GM23338 (cell line): ENCODE data around the gene PACS1. TPM values are rescaled to one million over a fixed set of nuclear protein-coding genes. Genes with fewer than 3 reads are reported as not detected.

Experiments
- ATAC-seq: fragments of 200-7000 bp; cut with Tn5 transposase; 3 replicates; pipeline ENCODE4 v1.9.1; 2020
- DNase-seq: peaks from one replicate; pipeline ENCODE4 v3.0.0-alpha.2; 2015; ENCODE audit warnings: low spot score
- H2AFZ ChIP-seq: fragments of 200-600 bp; sonication (generic); 2 replicates; pipeline ENCODE4 v1.8.0; 2016; ENCODE audit warnings: antibody characterized with exemption, mild to moderate bottlenecking, moderate library complexity
- H3F3A ChIP-seq: fragments of 200-600 bp; sonication (generic); replicated peaks from 2 replicates; pipeline ENCODE4 v1.8.0; 2017; ENCODE audit warnings: antibody characterized with exemption, mixed run types, low read depth
- H3K27ac ChIP-seq: fragments of 200-600 bp; sonication (generic); 2 replicates; pipeline ENCODE4 v1.6.1; 2016; ENCODE audit warnings: low read depth
- H3K27me3 ChIP-seq: fragments of 200-600 bp; sonication (generic); 2 replicates; pipeline ENCODE4 v1.8.0; 2016; ENCODE audit warnings: mild to moderate bottlenecking, mixed run types, moderate library complexity; ENCODE audit not compliant: insufficient read depth
- H3K36me3 ChIP-seq: fragments of 200-600 bp; sonication (generic); 2 replicates; pipeline ENCODE4 v1.8.0; 2016; ENCODE audit warnings: mild to moderate bottlenecking; ENCODE audit not compliant: insufficient read depth
- H3K4me1 ChIP-seq: fragments of 200-600 bp; sonication (generic); 2 replicates; pipeline ENCODE4 v1.8.0; 2016; ENCODE audit warnings: mild to moderate bottlenecking, moderate library complexity; ENCODE audit not compliant: insufficient read depth
- H3K4me2 ChIP-seq: fragments of 200-600 bp; sonication (generic); 2 replicates; pipeline ENCODE4 v1.7.1; 2017; ENCODE audit warnings: mixed run types
- H3K4me3 ChIP-seq: fragments of 200-600 bp; sonication (generic); 2 replicates; pipeline ENCODE4 v1.6.1; 2016; ENCODE audit warnings: mixed run types
- H3K79me2 ChIP-seq: fragments of 200-600 bp; sonication (generic); replicated peaks from 2 replicates; pipeline ENCODE4 v1.8.0; 2017; ENCODE audit warnings: mild to moderate bottlenecking; ENCODE audit not compliant: insufficient read depth
- H3K9me2 ChIP-seq: fragments of 200-600 bp; sonication (generic); 2 replicates; pipeline ENCODE4 v1.8.0; 2017; ENCODE audit not compliant: insufficient read depth
- H4K20me1 ChIP-seq: fragments of 200-600 bp; sonication (generic); replicated peaks from 2 replicates; pipeline ENCODE4 v1.8.0; 2017; ENCODE audit warnings: mild to moderate bottlenecking; ENCODE audit not compliant: insufficient read depth
- H3K27ac Mint-ChIP-seq: 2 replicates; pipeline ENCODE4 v1.8.0; 2020; ENCODE audit warnings: inconsistent platforms, mild to moderate bottlenecking, moderate library complexity, mixed read lengths
- H3K27me3 Mint-ChIP-seq: 3 replicates; pipeline ENCODE4 v1.8.0; 2022; ENCODE audit warnings: low read depth, mild to moderate bottlenecking, moderate library complexity, mixed read lengths, inconsistent platforms; ENCODE audit not compliant: insufficient read depth, poor library complexity
- H3K36me3 Mint-ChIP-seq: 3 replicates; pipeline ENCODE4 v1.8.0; 2021; ENCODE audit warnings: low read depth, mild to moderate bottlenecking, inconsistent platforms, moderate library complexity, mixed read lengths
- H3K4me1 Mint-ChIP-seq: 3 replicates; pipeline ENCODE4 v1.8.0; 2020; ENCODE audit warnings: mild to moderate bottlenecking, inconsistent platforms, mixed read lengths
- H3K4me3 Mint-ChIP-seq: 3 replicates; pipeline ENCODE4 v1.8.0; 2021; ENCODE audit warnings: moderate library complexity, mild to moderate bottlenecking, inconsistent platforms, mixed read lengths
- H3K9me3 Mint-ChIP-seq: 3 replicates; pipeline ENCODE4 v1.8.0; 2020; ENCODE audit warnings: moderate library complexity, mild to moderate bottlenecking, inconsistent platforms, mixed read lengths
- NANOG ChIP-seq: IDR thresholded peaks from 2 replicates; pipeline ENCODE4 v1.6.1; 2016; ENCODE audit warnings: antibody characterized with exemption, borderline replicate concordance
- STAT1 ChIP-seq: IDR thresholded peaks from one replicate; pipeline ENCODE4 v1.6.1; 2016; ENCODE audit warnings: antibody characterized with exemption; ENCODE audit not compliant: unreplicated experiment
- ZNF331 ChIP-seq: fragments of 250-450 bp; sonication (Bioruptor Pico); IDR thresholded peaks from 2 replicates; pipeline ENCODE4 v1.5.0; 2020; ENCODE audit warnings: low read depth, mild to moderate bottlenecking, moderate library complexity
- polyA plus RNA-seq: library from polyadenylated mRNA; unstranded; fragments of >200 nt; fragmentation: Nextera tagmentation; extraction: Ambion mirVana; gene quantifications from 2 replicates; pipeline ENCODE4 v1.2.1, GENCODE V29; 2016
- total RNA-seq: library from RNA; depleted of rRNA; stranded (reverse); fragments of >200 nt; shearing (Covaris generic); gene quantifications from 2 replicates; pipeline ENCODE4 v1.2.3, GENCODE V29; 2014
- TF ChIP-seq, protein P1 (sequence below): fragments of 250-450 bp; sonication (Bioruptor Pico); IDR thresholded peaks from 2 replicates; pipeline ENCODE4 v1.5.0; 2020; ENCODE audit warnings: mild to moderate bottlenecking, moderate library complexity
- TF ChIP-seq, protein P2 (sequence below), 2 experiments: fragments of 200-600 bp in 1 of 2; sonication (generic) in 1 of 2; conservative IDR thresholded peaks; 2 replicates each; pipeline versions ENCODE4 v1.5.1 to v1.6.1; 2016 to 2017; ENCODE audit warnings: antibody characterized with exemption in 2 of 2, low read depth in 2 of 2, mild to moderate bottlenecking in 2 of 2, moderate library complexity in 1 of 2

The PACS1 gene
- total and polyA plus RNA-seq, 2 experiments from 2014 or later = 8.0 to 37.5 TPM

- TF ChIP-seq, protein P1, sequence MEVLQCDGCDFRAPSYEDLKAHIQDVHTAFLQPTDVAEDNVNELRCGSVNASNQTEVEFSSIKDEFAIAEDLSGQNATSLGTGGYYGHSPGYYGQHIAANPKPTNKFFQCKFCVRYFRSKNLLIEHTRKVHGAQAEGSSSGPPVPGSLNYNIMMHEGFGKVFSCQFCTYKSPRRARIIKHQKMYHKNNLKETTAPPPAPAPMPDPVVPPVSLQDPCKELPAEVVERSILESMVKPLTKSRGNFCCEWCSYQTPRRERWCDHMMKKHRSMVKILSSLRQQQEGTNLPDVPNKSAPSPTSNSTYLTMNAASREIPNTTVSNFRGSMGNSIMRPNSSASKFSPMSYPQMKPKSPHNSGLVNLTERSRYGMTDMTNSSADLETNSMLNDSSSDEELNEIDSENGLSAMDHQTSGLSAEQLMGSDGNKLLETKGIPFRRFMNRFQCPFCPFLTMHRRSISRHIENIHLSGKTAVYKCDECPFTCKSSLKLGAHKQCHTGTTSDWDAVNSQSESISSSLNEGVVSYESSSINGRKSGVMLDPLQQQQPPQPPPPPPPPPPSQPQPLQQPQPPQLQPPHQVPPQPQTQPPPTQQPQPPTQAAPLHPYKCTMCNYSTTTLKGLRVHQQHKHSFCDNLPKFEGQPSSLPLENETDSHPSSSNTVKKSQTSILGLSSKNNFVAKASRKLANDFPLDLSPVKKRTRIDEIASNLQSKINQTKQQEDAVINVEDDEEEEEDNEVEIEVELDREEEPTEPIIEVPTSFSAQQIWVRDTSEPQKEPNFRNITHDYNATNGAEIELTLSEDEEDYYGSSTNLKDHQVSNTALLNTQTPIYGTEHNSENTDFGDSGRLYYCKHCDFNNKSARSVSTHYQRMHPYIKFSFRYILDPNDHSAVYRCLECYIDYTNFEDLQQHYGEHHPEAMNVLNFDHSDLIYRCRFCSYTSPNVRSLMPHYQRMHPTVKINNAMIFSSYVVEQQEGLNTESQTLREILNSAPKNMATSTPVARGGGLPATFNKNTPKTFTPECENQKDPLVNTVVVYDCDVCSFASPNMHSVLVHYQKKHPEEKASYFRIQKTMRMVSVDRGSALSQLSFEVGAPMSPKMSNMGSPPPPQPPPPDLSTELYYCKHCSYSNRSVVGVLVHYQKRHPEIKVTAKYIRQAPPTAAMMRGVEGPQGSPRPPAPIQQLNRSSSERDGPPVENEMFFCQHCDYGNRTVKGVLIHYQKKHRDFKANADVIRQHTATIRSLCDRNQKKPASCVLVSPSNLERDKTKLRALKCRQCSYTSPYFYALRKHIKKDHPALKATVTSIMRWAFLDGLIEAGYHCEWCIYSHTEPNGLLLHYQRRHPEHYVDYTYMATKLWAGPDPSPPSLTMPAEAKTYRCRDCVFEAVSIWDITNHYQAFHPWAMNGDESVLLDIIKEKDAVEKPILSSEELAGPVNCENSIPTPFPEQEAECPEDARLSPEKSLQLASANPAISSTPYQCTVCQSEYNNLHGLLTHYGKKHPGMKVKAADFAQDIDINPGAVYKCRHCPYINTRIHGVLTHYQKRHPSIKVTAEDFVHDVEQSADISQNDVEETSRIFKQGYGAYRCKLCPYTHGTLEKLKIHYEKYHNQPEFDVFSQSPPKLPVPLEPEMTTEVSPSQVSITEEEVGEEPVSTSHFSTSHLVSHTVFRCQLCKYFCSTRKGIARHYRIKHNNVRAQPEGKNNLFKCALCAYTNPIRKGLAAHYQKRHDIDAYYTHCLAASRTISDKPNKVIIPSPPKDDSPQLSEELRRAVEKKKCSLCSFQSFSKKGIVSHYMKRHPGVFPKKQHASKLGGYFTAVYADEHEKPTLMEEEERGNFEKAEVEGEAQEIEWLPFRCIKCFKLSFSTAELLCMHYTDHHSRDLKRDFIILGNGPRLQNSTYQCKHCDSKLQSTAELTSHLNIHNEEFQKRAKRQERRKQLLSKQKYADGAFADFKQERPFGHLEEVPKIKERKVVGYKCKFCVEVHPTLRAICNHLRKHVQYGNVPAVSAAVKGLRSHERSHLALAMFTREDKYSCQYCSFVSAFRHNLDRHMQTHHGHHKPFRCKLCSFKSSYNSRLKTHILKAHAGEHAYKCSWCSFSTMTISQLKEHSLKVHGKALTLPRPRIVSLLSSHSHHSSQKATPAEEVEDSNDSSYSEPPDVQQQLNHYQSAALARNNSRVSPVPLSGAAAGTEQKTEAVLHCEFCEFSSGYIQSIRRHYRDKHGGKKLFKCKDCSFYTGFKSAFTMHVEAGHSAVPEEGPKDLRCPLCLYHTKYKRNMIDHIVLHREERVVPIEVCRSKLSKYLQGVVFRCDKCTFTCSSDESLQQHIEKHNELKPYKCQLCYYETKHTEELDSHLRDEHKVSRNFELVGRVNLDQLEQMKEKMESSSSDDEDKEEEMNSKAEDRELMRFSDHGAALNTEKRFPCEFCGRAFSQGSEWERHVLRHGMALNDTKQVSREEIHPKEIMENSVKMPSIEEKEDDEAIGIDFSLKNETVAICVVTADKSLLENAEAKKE = no peak
- TF ChIP-seq, protein P2, sequence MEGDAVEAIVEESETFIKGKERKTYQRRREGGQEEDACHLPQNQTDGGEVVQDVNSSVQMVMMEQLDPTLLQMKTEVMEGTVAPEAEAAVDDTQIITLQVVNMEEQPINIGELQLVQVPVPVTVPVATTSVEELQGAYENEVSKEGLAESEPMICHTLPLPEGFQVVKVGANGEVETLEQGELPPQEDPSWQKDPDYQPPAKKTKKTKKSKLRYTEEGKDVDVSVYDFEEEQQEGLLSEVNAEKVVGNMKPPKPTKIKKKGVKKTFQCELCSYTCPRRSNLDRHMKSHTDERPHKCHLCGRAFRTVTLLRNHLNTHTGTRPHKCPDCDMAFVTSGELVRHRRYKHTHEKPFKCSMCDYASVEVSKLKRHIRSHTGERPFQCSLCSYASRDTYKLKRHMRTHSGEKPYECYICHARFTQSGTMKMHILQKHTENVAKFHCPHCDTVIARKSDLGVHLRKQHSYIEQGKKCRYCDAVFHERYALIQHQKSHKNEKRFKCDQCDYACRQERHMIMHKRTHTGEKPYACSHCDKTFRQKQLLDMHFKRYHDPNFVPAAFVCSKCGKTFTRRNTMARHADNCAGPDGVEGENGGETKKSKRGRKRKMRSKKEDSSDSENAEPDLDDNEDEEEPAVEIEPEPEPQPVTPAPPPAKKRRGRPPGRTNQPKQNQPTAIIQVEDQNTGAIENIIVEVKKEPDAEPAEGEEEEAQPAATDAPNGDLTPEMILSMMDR (conservative IDR thresholded peaks at IDR 0.05; ENCODE audit: low read depth in 2 of 2) = peak; percentile 99 to 100
- no peak for TF ChIP-seq ZNF331 (CRISPR knock-in tag)
- no peak for TF ChIP-seq NANOG
Observed at GRCh38 chr11:66222358-66223149, 152.5 kb downstream of the PACS1 start (continued).

DNA sequence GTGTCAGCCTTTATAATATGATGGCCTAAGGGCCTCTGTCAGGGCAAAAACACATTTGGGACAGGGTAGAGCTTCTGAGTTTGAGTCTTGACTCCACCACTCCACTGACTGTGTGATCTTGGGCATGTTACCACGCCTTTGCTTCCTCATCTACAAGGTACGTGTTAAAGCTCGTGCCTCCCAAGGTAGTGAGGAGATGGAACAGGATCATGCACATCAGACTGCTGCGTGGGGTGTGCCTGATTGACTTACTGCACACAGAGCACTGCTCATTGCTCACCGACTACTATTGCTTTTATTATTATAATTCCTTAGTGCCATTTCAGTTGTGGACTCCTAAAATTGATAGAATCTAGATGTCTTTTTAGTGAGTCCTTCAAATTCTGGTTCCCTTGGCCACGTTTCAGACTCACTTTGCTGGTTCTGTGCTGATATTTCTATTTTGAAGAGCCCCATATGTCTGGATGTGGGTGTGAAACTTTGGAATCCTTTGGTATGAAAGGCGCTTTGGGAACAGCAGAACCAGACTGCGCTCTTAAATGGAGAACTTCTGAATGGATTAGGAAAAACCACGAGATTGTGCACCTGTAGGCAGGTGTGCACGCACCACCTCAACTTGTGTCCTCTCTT, 154.3 kb downstream of the PACS1 start:
- H3F3A ChIP-seq = peaks cover 10% of the 10 kb centered on the region; the same call in 1 of the 2 replicates
- H4K20me1 ChIP-seq = 0 out of 2 replicates have a peak, but pooled peaks cover 2% of the 10 kb centered on the region
- H3K36me3 Mint-ChIP-seq = no peaks in the 10 kb centered on the region; the same call in 1 of the 3 replicates
- H3K4me1 ChIP-seq = peaks cover 14% of the 10 kb centered on the region; the same call in 1 of the 2 replicates
- H3K4me1 Mint-ChIP-seq = peaks cover 21% of the 10 kb centered on the region
- TF ChIP-seq STAT1 = no peak
- TF ChIP-seq, protein P2 (conservative IDR thresholded peaks at IDR 0.05; ENCODE audit: low read depth in 2 of 2) = no peak
- H3K4me3 ChIP-seq = no peak overlapping the region
- no peak overlapping the region for H3K4me2 ChIP-seq
- H3K4me3 Mint-ChIP-seq = no peak overlapping the region; the same call in 2 of the 3 replicates
- ATAC-seq (no peak), DNase-seq (no peak)
- H3K27me3 ChIP-seq = no peaks in the 10 kb centered on the region
- no peaks in the 10 kb centered on the region for H3K9me2 ChIP-seq
- no peak overlapping the region for H3K27ac Mint-ChIP-seq
- no peaks in the 10 kb centered on the region for H3K36me3 ChIP-seq
- peaks cover 11% of the 10 kb centered on the region for H3K27me3 Mint-ChIP-seq
- no peaks in the 10 kb centered on the region for H3K79me2 ChIP-seq
- H2AFZ ChIP-seq = no peak overlapping the region
- no peak overlapping the region for H3K27ac ChIP-seq
- no peaks in the 10 kb centered on the region for H3K9me3 Mint-ChIP-seq
